NOMO-1 (cell line): ENCODE data around the gene PLS1.

Experiments used
- DNase-seq, 2 experiments: peaks; one replicate each; lab custom pipeline; 2025; ENCODE audit not compliant: unreplicated experiment in 2 of 2; lab: John Stamatoyannopoulos, UW

The PLS1 gene

GRCh38 chr3:142636664-142637063 lies 40.5 kb downstream of the PLS1 start:
- no peak for DNase-seq

GRCh38 chr3:142638291-142638690 lies 42.1 kb downstream of the PLS1 start:
- DNase-seq: no peak

GRCh38 chr3:142641504-142641903 lies 45.3 kb downstream of the PLS1 start:
- no peak for DNase-seq

- DNase-seq: no peak
These were observed 46.8 kb downstream of the PLS1 start for GRCh38 chr3:142642956-142643355.

- DNase-seq: no peak
These were observed 48.3 kb downstream of the PLS1 start for GRCh38 chr3:142644502-142644901.

GRCh38 chr3:142645236-142645793 lies 49.1 kb downstream of the PLS1 start:
- no peak for DNase-seq

- no peak for DNase-seq
These were observed 50.0 kb downstream of the PLS1 start for GRCh38 chr3:142646020-142646785.

GRCh38 chr3:142647856-142648255 lies 51.7 kb downstream of the PLS1 start:
- no peak for DNase-seq

- DNase-seq: no peak
These were observed 52.8 kb downstream of the PLS1 start for GRCh38 chr3:142648950-142649349.

- no peak for DNase-seq
These were observed 54.0 kb downstream of the PLS1 start for GRCh38 chr3:142650001-142650693.

- DNase-seq: no peak
These were observed 55.5 kb downstream of the PLS1 start for GRCh38 chr3:142651711-142652110.

- DNase-seq: no peak
These were observed 56.7 kb downstream of the PLS1 start for GRCh38 chr3:142652826-142653292.

- peak; percentile 52 to 59 for DNase-seq
These were observed 60.4 kb downstream of the PLS1 start for GRCh38 chr3:142656575-142656974.

GRCh38 chr3:142657033-142657432 lies 60.8 kb downstream of the PLS1 start:
- DNase-seq: no peak

- DNase-seq: no peak
These were observed 64.2 kb downstream of the PLS1 start for GRCh38 chr3:142660383-142660782.

GRCh38 chr3:142660893-142661292 lies 64.7 kb downstream of the PLS1 start:
- no peak for DNase-seq

GRCh38 chr3:142663865-142664264 lies 67.7 kb downstream of the PLS1 start:
- no peak for DNase-seq

GRCh38 chr3:142664311-142664710 lies 68.1 kb downstream of the PLS1 start:
- no peak for DNase-seq

GRCh38 chr3:142664819-142665218 lies 68.6 kb downstream of the PLS1 start:
- DNase-seq: no peak

- no peak for DNase-seq
These were observed 73.9 kb downstream of the PLS1 start for GRCh38 chr3:142670120-142670519.

- no peak for DNase-seq
These were observed 80.0 kb downstream of the PLS1 start for GRCh38 chr3:142676151-142676550.

- DNase-seq: no peak
These were observed 84.5 kb downstream of the PLS1 start for GRCh38 chr3:142680710-142681109.
